ENCODE data around the gene POFUT1.

Gene POFUT1

GRCh38 chr20:32278199-32278643 is 70.5 kb downstream of the POFUT1 start:
- DNase-seq (ENCODE audit: low read depth), result no peak

- DNase-seq (ENCODE audit: low read depth), result no peak
These were observed 74.0 kb downstream of the POFUT1 start for GRCh38 chr20:32281711-32282110.

GRCh38 chr20:32282461-32282860 is 74.8 kb downstream of the POFUT1 start:
- no peak for DNase-seq (ENCODE audit: low read depth)

- no peak for DNase-seq (ENCODE audit: low read depth)
These were observed 77.5 kb downstream of the POFUT1 start for GRCh38 chr20:32285082-32285620.

GRCh38 chr20:32285621-32286371 is 78.1 kb downstream of the POFUT1 start:
- DNase-seq (ENCODE audit: low read depth), result no peak

GRCh38 chr20:32287231-32287638 is 79.6 kb downstream of the POFUT1 start:
- no peak for DNase-seq (ENCODE audit: low read depth)
